RPMI7951 (cell line): ENCODE data around the gene MED12L. TPM values are rescaled to one million over a fixed set of nuclear protein-coding genes. Genes with fewer than 3 reads are reported as not detected.
"Not testable (repeated sequence)": the region's sequence is repeated elsewhere in the genome, so short reads cannot be mapped to it uniquely, and the experiment has no call there.

Experiments
- DNase-seq: peaks from one replicate; pipeline ENCODE4 v3.0.0-alpha.2; 2012; ENCODE audit warnings: low read depth
- total RNA-seq: library from RNA; depleted of rRNA; stranded (reverse); fragments of >200 nt; shearing (Covaris generic); gene quantifications from 2 replicates; pipeline ENCODE4 v1.2.3, GENCODE V29; 2014; rRNA removed

MED12L gene
- 0.10 and 0.12 TPM in 2 replicates for total RNA-seq

GRCh38 chr3:151085227-151085888, at the start of gene MED12L:
Gene MED12L, plus strand, starts transcription at chr3:151085664. Its CDS starts 1,263 bp downstream, at chr3:151086927.
- DNase-seq, result peak; percentile 55

GRCh38 chr3:151037746-151038477, 47.6 kb upstream of the MED12L start:
- DNase-seq, result peak; percentile 94

GRCh38 chr3:151044706-151045105, 40.8 kb upstream of the MED12L start:
- peak; percentile 36 for DNase-seq

- DNase-seq, result peak; percentile 25
Observed at GRCh38 chr3:151047636-151048035, 37.8 kb upstream of the MED12L start.

GRCh38 chr3:151051533-151051932, 33.9 kb upstream of the MED12L start:
- DNase-seq, result no peak

- DNase-seq, result no peak
Observed at GRCh38 chr3:151052346-151052745, 33.1 kb upstream of the MED12L start.

GRCh38 chr3:151052756-151053155, 32.7 kb upstream of the MED12L start:
- no peak for DNase-seq

- DNase-seq, result no peak
Observed at GRCh38 chr3:151058740-151059139, 26.7 kb upstream of the MED12L start.

GRCh38 chr3:151062611-151063010, 22.9 kb upstream of the MED12L start:
- DNase-seq, result no peak

- DNase-seq, result peak; percentile 9
Observed at GRCh38 chr3:151067158-151067557, 18.3 kb upstream of the MED12L start.

GRCh38 chr3:151072842-151073241, 12.6 kb upstream of the MED12L start:
- DNase-seq, result not testable (repeated sequence)

- no peak for DNase-seq
Observed at GRCh38 chr3:151074256-151074655, 11.2 kb upstream of the MED12L start.

GRCh38 chr3:151075869-151076562, 9.4 kb upstream of the MED12L start:
- no peak for DNase-seq

- DNase-seq, result no peak
Observed at GRCh38 chr3:151076626-151077025, 8.8 kb upstream of the MED12L start.

- DNase-seq, result not testable (repeated sequence)
Observed at GRCh38 chr3:151081082-151081481, 4.4 kb upstream of the MED12L start.

GRCh38 chr3:151082880-151083838, 2.3 kb upstream of the MED12L start:
- DNase-seq, result no peak

GRCh38 chr3:151084893-151085226, 604 bp upstream of the MED12L start:
- no peak for DNase-seq

- DNase-seq, result no peak
Observed at GRCh38 chr3:151085889-151086483, 522 bp downstream of the MED12L start.

GRCh38 chr3:151086484-151087456, 1.3 kb downstream of the MED12L start:
- DNase-seq, result peak; percentile 68

GRCh38 chr3:151087648-151088047, 2.2 kb downstream of the MED12L start:
- no peak for DNase-seq
